Ammon's horn (tissue), 1 donor: ENCODE measurements around the gene ADARB2.
"Not testable (repeated sequence)": the region's sequence is repeated elsewhere in the genome, so short reads cannot be mapped to it uniquely, and the experiment has no call there.

Source experiments
- DNase-seq: peaks from one replicate; pipeline ENCODE4 v3.0.0-alpha.2; 2016; ENCODE audit warnings: low spot score

ADARB2 gene

DNA sequence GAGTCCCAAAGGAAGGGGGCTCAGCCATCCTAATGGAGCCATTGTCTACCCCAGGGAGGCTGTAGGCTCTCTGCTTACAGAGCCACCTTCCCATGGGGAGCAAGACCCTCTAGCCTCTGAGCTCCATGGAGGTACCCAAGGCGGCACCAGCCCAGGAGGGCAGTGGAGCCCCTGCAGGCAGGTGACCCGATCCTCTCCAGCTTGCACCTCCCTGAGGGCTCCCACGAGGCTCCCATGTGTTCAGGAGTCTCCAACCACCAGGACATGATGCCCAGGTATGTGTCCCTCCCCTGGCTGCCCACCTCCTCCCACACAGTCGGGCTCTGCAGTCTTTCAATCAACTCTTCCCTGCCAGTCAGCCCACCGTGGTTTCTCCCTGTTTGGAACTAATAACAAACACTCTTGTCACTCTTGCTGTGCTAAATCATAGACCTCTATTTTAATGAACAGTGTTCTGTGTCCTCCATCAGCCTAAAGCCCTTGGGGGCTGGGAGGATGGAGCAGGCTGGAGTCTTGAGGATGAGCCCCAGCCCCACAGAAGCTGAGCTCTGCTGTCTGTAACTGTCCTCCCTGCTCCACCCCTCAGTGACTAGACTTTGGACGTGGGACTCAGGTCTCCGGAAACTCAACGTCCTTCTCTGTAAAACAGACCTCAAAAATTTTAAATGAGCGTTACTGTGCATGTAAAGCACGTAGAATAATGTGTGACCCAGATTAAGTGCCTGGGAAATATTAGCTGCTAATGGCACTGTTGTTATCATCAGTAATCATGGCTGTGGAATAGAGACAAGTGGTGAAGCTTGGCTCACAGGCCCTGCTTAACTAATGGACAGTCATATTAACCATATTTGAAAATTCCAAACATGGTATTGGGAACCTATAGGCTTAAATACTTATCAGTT is 382.3 kb downstream of the ADARB2 start:
- no peak for DNase-seq

DNA sequence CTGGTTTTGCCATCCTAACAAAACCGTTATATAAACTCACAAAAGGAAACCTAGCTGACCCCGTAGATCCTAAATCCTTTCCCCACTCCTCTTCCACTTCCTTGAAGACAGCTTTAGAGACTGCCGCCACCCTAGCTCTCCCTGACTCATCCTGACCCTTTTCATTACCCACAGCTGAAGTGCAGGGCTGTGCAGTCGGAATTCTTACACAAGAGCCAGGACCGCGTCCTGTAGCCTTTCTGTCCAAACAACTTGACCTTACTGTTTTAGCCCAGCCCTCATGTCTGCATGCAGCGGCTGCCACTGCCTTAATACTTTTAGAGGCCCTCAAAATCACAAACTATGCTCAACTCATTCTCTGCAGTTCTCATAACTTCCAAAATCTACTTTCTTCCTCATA is 385.0 kb downstream of the ADARB2 start:
- DNase-seq, result not testable (repeated sequence)

DNA sequence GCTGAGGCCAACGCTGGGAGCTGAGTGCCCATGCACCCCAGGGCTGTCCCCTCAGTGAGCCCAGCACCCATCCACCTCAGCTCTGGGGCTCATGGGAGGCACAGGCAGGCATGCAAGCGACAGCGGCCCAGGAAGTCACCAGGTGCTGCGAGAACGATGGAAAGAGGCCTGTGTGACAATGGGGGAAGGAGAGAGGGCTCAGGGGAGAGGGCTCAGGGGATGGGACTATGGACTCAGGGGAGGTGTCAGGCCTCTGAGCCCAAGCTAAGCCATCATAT is 388.6 kb downstream of the ADARB2 start:
- DNase-seq, result no peak

DNA sequence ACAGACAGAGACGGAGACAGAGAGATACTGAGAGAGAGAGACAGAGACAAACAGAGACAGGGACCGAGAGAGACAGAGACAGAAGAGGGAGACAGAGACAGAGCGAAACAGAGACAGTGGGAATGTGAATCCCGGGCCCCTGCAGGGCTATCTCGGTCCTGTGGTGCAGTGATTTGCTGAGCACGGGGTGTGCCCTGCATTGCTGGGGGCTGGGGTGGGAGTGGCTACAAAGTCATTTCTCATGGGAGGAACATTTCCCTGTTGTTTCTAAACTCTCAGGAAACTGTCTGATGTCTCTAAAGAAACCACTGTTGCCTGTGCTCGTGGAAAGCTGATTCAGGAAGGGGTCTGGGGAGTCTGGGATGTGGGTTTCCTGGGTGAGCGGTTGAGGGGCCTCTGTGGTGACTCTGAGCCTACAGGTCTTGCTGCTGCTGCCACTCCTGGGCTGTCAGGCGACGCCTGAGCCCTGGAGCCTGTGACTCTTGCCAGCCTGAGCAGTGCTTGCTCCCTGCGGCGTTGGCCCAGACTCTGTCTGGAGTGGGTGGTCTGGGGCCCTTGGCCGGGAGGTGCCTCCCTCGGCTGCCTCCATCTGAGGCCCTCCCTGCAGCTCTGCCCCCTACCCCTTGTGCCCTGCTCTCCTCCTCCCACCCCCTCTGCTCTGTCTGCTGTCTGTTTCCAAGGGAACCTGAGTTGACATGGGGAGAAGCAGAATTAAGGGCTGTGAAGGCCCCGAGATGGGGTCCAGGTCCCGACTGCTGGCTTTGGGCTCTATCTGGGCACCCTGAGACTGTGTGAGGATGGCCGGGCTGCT is 389.2 kb downstream of the ADARB2 start:
- DNase-seq, result no peak

DNA sequence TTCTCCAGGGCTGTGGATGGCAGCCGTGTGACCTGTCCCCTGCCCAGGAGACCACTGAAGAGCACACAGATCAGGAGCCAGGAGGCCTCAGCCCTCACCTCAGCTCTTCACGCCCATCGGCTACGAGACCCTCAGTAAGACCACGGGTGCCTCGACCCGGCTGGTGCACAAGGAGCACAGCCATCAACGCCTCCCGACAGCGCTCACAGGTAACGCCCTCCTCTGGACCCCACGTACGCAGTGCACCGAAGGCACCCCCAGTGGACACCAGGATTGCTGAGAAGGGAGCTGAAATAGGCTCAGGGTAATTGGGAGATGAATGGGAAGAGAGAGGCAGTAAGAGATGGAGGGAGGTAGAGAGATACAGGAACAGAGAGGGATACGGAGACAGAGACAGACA is 389.8 kb downstream of the ADARB2 start:
- DNase-seq, result no peak

DNA sequence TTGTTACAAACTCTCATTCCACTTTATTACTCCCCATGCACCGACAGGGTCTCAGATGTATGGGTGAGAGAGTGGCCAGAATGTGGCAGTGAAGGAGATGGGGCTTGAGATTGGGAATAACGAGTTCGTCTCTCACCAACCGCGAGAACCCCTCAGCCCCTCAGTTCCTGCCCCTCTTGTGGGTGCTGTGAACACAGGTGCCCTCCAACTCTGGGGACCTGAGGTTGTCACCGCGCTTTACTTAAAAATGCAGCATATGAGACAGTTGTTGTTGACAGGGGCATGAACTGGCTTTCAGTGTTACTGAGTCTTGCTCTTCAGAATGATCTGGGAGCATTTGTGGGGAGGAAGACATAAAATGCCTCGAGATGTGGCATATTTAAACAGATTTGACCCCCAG is 391.1 kb downstream of the ADARB2 start:
- no peak for DNase-seq

DNA sequence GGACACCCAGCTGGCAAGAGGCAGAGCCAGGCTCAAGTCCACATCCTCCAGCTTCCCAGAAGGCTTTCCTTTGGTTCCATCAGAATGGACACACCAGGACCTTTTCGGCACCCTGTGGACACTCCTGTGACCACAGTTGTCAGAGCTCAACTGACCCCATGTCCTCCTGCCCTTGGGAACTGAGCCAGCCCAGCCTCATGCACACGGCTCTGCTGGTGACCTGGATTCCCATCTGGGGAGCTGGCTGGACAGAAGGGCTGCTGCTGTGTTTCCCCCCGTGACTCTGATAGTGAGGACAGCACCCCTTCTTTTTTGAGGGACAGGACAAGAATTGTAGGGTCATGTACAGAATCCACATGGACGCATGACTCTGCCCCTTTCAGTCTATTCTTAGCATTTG is 392.0 kb downstream of the ADARB2 start:
- DNase-seq, result no peak

DNA sequence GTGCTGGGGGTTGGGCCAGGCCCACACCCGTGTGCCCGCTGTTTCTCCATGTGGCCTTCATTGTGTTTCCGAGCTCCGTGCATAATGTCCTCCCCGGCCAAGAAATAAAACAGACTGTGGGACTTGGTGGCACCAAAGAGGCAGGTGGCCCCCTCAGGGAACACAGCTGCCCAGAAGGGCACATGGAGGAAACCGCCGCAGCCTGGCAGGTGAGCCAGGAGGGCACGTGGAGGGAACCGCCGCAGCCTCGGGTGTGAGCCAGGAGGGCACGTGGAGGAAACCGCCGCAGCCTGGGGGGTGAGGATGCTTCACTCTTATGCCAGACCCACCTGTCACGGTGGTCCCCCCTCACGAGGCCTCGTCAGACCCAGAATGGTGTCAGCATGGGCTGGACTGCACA is 392.5 kb downstream of the ADARB2 start:
- DNase-seq, result no peak

DNA sequence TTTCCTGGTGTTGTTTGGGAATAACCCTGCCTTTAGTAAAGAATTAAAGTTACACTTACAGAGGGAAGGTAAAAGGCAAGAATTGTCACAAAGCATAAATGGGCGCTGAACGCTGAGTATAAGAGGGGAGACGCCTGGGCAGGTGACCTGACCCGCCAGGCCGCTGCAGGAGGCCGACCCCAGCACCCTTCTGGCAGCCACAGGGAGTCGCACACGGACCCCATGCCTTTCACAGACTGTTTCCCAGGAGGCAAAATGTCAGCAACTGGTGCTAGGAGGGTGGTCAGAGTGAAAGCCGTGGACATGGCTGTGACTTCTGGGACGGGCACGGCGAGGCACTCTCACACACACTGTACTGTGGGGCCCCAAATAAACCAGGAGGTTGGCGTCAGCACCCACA is 392.9 kb downstream of the ADARB2 start:
- no peak for DNase-seq

DNA sequence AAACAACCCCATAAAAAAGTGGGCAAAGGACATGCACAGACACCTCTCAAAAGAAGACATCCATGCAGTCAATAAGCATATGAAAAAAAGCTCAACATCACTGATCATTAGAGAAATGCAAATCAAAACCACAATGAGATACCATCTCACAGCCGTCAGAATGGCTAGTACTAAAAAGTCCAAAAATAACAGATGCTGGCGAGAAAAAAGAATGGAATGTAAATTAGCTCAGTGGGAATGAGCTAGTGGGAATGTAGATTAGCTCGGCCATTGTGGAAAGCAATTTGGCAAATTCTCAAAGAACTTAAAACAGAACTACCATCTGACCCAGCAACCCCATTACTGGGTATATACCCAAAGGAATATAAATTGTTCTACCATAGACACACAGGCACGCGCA is 394.1 kb downstream of the ADARB2 start:
- DNase-seq, result no peak

DNA sequence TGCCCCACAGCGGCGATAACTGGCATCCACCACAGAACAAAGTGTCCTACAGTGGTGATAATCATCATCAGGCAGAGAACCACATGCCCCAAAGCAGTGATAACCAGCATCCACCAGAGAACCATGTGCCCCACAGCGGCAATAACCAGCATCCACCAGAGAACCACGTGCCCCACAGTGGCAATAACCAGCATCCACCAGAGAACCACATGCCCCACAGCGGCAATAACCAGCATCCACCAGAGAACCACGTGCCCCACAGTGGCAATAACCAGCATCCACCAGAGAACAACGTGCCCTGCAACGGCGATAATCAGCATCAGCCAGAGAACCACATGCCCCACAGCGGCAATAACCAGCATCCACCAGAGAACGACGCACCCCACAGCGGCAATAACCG is 396.3 kb downstream of the ADARB2 start:
- not testable (repeated sequence) for DNase-seq

DNA sequence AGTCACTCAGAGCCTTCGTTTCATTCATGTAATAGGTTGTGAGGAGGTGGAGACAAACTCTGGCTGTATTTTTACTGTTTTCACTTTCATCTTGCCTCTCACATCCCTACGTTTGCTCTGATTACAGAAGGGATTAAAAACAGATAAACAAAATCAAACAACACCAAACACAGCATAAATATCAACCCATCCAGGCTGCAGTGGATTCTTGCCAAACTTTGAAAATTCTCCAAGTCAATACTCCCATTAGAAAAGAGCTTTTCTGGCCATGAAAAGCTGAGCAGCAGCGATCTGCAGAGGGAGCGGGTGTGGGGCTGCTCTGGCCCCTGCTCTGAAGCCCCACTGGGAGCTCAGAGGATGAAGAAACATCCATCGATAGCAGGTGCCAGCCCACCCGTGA is 397.9 kb downstream of the ADARB2 start:
- DNase-seq, result no peak

DNA sequence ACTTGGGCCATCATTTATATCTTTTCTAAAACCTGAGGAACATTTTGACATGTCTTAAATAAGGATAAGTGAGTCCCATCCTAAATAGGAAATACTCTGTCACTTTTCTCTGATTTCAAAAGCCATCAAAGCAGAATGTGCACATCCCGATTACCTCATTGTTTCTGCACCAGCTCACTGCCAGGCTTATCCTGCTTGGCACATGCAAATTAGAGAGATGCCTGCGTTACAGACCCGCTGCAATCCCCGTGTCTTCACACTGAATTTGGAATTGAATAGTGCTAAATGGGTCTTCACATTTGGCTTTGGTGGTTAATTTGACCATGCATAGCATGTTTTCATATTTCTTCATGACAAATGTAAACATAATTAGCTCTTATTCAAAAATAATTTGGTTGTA is 401.7 kb downstream of the ADARB2 start:
- DNase-seq, result peak; percentile 12

DNA sequence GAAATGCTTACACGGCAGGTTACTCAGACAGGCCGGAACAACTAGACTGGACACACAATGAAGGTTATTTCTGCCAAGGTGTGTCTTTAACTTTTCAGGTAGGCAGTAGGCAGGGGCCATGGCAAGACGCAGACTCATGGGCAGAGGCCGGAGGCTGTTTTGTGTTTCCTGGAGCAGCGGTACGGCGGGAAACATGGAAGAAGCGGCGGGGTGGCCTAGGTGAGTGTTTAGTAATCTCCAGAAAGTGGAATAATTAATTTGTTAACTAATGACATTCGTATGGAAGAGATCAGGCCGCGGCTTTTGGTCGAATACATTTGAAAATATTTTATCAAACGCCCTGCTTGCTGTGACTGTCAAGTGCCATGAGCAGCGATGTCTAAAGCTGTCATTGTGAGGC is 403.3 kb downstream of the ADARB2 start:
- no peak for DNase-seq

DNA sequence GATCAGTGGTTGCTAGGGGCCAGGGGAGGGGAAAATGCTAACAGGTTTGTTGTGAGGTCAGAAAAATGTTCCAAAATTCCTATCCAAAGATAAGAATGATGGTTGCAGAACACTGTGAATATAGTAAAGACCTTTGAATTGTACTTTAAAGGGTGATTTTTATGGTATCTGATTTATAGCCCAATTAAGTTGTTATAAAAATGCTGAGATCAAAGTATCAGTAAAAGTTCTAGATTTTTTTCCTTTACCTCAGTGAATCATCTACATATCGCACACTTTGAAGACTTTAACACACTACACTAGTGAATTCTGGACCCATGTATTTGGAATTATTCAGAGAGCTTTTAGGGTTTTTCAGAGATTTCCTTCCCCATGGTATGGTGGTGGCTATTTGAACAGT is 405.8 kb downstream of the ADARB2 start:
- DNase-seq, result no peak

DNA sequence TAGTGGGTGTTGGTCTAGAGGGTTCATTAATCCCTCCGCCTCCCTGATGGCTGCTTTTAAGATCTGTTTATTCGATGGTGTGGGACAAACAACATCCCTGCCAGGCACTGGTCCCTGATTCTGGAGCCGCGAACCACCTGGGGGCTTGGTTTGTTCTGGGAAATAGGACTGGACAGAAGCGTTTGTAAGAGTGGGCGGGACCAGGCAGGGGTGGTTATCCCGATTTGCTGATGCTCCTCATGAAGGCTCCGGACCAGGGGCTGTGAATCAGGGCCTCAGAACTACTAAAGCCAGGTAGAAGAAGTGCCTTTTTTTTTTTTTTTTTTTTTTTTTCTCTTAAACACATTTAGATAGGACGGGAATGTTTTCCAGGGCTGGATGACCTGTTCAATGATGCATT is 407.7 kb downstream of the ADARB2 start:
- no peak for DNase-seq

DNA sequence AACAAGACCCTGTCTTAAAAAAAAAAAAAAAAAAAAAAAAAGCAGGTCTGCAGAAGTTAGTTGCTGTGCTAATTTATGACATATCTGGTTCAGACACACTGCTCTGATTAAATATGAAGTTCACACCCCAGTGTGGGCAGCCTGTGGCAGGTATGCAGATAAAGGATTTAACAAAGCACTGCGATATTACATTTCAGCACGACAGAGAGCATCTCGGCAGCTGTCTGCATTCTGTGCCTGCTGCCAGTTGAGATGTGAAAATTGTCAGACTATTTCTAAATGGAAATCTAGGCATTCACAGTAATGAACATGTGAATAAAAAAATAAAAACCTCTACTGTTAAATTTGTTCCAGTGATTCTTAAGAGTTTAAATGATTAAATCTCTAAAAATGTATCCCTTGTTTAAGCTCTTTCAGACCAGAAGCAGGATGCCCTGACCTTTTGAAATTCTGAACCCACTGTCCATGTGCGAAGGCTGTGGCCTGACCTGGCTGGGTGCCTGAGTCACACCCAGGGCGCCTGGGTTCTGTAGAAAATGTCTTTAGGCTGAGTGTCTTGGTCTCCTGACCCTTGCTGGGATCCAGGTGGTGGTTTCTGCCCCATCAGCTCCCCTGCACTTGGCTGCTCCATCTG is 408.2 kb downstream of the ADARB2 start:
- DNase-seq, result no peak

DNA sequence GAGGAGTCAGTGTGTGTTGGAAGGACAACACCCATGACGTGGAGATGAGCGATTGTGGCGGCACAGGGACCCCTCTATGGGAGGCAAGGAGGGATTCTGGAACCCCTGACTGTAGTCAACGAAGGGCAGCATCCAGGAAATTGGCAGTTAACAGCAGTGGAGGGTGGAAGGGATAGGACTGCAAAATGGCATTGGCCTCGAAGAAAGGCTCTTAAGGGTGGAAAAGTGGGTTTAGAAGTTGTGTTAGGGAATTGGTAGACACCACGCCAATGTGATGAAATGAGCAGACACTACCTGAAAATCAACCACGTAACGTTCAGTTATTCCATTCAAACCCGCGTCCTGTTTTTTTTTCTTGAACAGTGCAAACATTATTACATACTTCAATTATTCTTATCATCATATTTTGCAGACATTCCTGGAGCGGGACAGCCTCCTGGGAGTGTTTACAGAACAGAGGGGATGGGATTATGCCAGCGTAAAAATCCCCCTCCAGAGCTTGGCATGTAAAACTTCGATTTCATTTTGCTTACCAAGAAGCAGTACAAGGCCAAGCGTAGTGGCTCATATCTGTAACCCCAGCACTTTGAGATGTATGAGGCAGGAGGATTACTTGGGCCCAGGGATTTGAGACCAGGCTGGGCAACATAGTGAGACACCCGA is 409.0 kb downstream of the ADARB2 start:
- no peak for DNase-seq

DNA sequence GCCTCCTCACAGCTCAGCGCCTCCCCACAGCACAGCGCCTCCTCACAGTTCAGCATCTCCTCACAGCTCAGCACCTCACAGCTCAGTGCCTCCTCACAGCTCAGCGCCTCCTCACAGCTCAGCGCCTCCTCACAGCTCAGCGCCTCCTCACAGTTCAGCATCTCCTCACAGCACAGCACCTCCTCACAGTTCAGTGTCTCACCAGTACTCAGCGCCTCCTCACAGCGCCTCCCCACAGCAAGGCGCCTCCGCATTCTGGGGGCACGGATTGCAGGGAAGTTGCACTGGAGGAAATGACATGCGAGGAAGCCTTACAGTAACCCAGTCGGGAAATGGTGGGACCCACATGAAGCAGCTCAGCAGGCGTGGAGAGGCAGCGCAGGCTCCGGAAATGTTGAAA is 409.6 kb downstream of the ADARB2 start:
- no peak for DNase-seq

DNA sequence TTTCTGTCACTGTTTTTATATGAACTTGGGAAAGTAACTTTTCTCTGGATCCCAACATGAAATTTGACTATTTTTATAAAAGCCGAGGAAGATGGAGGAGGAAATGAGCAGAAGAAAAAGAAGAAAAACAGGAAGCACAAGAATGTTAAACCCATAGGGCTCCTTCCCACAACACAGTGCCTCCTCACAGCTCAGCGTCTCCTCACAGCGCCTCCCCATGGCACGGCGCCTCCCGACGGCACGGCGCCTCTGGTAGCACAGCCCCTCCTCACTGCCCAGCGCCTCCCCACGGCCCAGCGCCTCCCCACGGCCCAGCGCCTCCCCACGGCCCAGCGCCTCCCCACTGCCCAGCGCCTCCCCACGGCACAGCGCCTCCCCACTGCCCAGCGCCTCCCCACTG is 410.8 kb downstream of the ADARB2 start:
- DNase-seq, result not testable (repeated sequence)

DNA sequence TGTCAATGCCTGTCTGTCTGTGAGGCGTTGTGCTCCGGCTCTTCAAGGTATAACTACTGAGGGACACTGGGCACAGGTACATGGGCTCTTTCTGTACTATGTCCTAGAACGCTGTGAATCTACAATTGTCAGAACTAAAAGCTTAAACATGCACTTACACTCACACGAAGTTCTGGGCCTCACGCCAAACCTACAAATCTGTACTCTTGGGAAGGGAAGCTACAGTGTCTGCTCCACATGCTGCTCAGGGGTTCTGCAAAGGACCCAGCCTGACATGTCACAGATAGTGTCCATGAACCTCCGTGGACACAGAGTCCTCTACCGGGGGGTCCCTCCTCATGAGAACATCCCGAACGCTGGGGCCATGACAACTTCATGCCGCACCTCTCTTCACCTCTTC is 412.4 kb downstream of the ADARB2 start:
- peak; percentile 20 for DNase-seq

DNA sequence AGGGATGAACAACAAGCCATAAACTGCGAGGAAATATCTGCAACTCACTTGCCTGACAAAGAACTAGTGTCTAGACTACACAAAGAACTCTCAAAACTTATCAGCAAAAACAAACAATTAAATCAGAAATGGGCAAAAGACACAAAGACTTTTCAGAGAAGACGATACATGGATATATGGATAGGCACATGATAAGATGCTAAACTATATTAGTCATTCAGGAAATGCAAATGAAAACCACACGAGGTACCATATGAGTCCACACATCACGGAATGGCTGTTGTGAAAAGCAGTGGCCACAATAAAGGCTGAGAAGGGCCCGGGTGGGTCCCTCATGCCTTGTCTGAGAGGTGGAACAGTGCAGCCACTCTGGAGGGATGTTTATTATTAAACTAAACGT is 413.4 kb downstream of the ADARB2 start:
- no peak for DNase-seq
